Chondrocyte (in vitro differentiated cells): Measurements from ENCODE around the gene COPZ2. TPM values are rescaled to one million over a fixed set of nuclear protein-coding genes. Genes with fewer than 3 reads are reported as not detected.

Source experiments
- DNase-seq: peaks from one replicate; pipeline ENCODE4 v3.0.0; 2021; ENCODE audit warnings: mixed read lengths, low spot score
- H3K27ac Mint-ChIP-seq: one replicate; pipeline ENCODE4 v1.8.0; 2021; ENCODE audit warnings: mild to moderate bottlenecking, moderate library complexity, mixed read lengths; ENCODE audit not compliant: unreplicated experiment
- H3K27me3 Mint-ChIP-seq: 2 replicates; pipeline ENCODE4 v1.8.0; 2021; ENCODE audit warnings: low read depth, mixed read lengths
- H3K36me3 Mint-ChIP-seq: 2 replicates; pipeline ENCODE4 v1.8.0; 2021; ENCODE audit warnings: low read depth, mixed read lengths
- H3K4me1 Mint-ChIP-seq: 2 replicates; pipeline ENCODE4 v1.8.0; 2021; ENCODE audit warnings: low read depth, mild to moderate bottlenecking, mixed read lengths
- H3K4me3 Mint-ChIP-seq: one replicate; pipeline ENCODE4 v1.8.0; 2021; ENCODE audit warnings: mild to moderate bottlenecking, moderate library complexity, mixed read lengths; ENCODE audit not compliant: unreplicated experiment
- H3K9me3 Mint-ChIP-seq: 2 replicates; pipeline ENCODE4 v1.8.0; 2021; ENCODE audit warnings: low read depth, mixed read lengths
- CTCF ChIP-seq: fragments of 200-600 bp; sonication (generic); IDR thresholded peaks from 2 replicates; pipeline ENCODE4 v1.5.0; 2021; ENCODE audit warnings: antibody characterized with exemption, mild to moderate bottlenecking, moderate library complexity
- total RNA-seq: library from RNA; stranded (reverse); gene quantifications from 3 replicates; pipeline ENCODE4 v1.2.1, GENCODE V29; 2021

COPZ2 gene
- total RNA-seq, 1 donor from 2014 or later = 219 TPM

GRCh38 chr17:48066192-48066591 lies 28.6 kb upstream of the COPZ2 start:
- TF ChIP-seq CTCF = no peak
- Mint-ChIP-seq H3K4me3 (no peak overlapping the region), H3K9me3 (no peaks in the 10 kb centered on the region), H3K4me1 (peaks cover 45% of the 10 kb centered on the region), H3K36me3 (peaks cover 21% of the 10 kb centered on the region), H3K27me3 (no peaks in the 10 kb centered on the region), H3K27ac (no peak overlapping the region)
- no peak for DNase-seq

GRCh38 chr17:48064638-48065037 lies 27.0 kb upstream of the COPZ2 start:
- Mint-ChIP-seq H3K27me3 (no peaks in the 10 kb centered on the region), H3K36me3 (peaks cover 31% of the 10 kb centered on the region)

GRCh38 chr17:48062273-48062672 lies 24.7 kb upstream of the COPZ2 start:
- Mint-ChIP-seq H3K27me3 (no peaks in the 10 kb centered on the region), H3K9me3 (no peaks in the 10 kb centered on the region), H3K4me3 (no peak overlapping the region), H3K36me3 (peaks cover 47% of the 10 kb centered on the region), H3K4me1 (peaks cover 55% of the 10 kb centered on the region), H3K27ac (no peak overlapping the region)
- TF ChIP-seq CTCF = no peak
- DNase-seq = no peak

More at GRCh38 chr17:48064638-48065037, 27.0 kb upstream of the COPZ2 start:
- TF ChIP-seq CTCF = no peak
- peaks cover 56% of the 10 kb centered on the region for H3K4me1 Mint-ChIP-seq
- H3K4me3 Mint-ChIP-seq = no peak overlapping the region
- peak overlapping the region; percentile 24 for H3K27ac Mint-ChIP-seq
- no peaks in the 10 kb centered on the region for H3K9me3 Mint-ChIP-seq
- DNase-seq = no peak

GRCh38 chr17:48060249-48060648 lies 22.7 kb upstream of the COPZ2 start:
- DNase-seq = no peak
- Mint-ChIP-seq H3K27me3 (no peaks in the 10 kb centered on the region), H3K36me3 (peaks cover 50% of the 10 kb centered on the region), H3K27ac (peak overlapping the region; percentile 81), H3K4me3 (peak overlapping the region; percentile 22), H3K9me3 (no peaks in the 10 kb centered on the region), H3K4me1 (peaks cover 65% of the 10 kb centered on the region)
- TF ChIP-seq CTCF = no peak

GRCh38 chr17:48059125-48059668 lies 21.6 kb upstream of the COPZ2 start:
- peaks cover 66% of the 10 kb centered on the region for H3K4me1 Mint-ChIP-seq
- no peaks in the 10 kb centered on the region for H3K27me3 Mint-ChIP-seq
- no peaks in the 10 kb centered on the region for H3K9me3 Mint-ChIP-seq
- H3K36me3 Mint-ChIP-seq = peaks cover 47% of the 10 kb centered on the region
- no peak overlapping the region for H3K4me3 Mint-ChIP-seq
- no peak for DNase-seq
- peak overlapping the region; percentile 100 for H3K27ac Mint-ChIP-seq
- no peak for TF ChIP-seq CTCF
